T-helper 9 cell (primary cell): ENCODE data around the gene NTN1.

ENCODE experiments used
- DNase-seq: peaks from one replicate; pipeline ENCODE4 v3.0.0-alpha.2; 2020

Gene NTN1

GRCh38 chr17:9006175-9006767 is 15.0 kb upstream of the NTN1 start:
- DNase-seq = no peak

- DNase-seq = no peak
Measured at GRCh38 chr17:9007052-9007714, 14.1 kb upstream of the NTN1 start.

- DNase-seq = no peak
Measured at GRCh38 chr17:9009096-9009495, 12.2 kb upstream of the NTN1 start.

- DNase-seq = no peak
Measured at GRCh38 chr17:9009737-9010136, 11.6 kb upstream of the NTN1 start.

GRCh38 chr17:9011001-9011400 is 10.3 kb upstream of the NTN1 start:
- no peak for DNase-seq

GRCh38 chr17:9016941-9017552 is 4.3 kb upstream of the NTN1 start:
- no peak for DNase-seq

GRCh38 chr17:9018726-9019125 is 2.6 kb upstream of the NTN1 start:
- no peak for DNase-seq

GRCh38 chr17:9020096-9020823 is 1.1 kb upstream of the NTN1 start:
- no peak for DNase-seq

GRCh38 chr17:9020824-9021157 is 519 bp upstream of the NTN1 start:
- no peak for DNase-seq

GRCh38 chr17:9021992-9022572 is 772 bp downstream of the NTN1 start:
- DNase-seq = no peak

GRCh38 chr17:9022573-9023391 is 1.5 kb downstream of the NTN1 start:
- DNase-seq = no peak

- no peak for DNase-seq
Measured at GRCh38 chr17:9023392-9024218, 2.3 kb downstream of the NTN1 start.

- DNase-seq = no peak
Measured at GRCh38 chr17:9024497-9024896, 3.2 kb downstream of the NTN1 start.

GRCh38 chr17:9026741-9027140 is 5.4 kb downstream of the NTN1 start:
- no peak for DNase-seq

- DNase-seq = no peak
Measured at GRCh38 chr17:9028202-9028987, 7.1 kb downstream of the NTN1 start.

GRCh38 chr17:9028988-9029570 is 7.8 kb downstream of the NTN1 start:
- DNase-seq = no peak

GRCh38 chr17:9032151-9032550 is 10.8 kb downstream of the NTN1 start:
- DNase-seq = no peak

- DNase-seq = no peak
Measured at GRCh38 chr17:9032583-9032982, 11.3 kb downstream of the NTN1 start.

GRCh38 chr17:9035249-9035648 is 13.9 kb downstream of the NTN1 start:
- DNase-seq = no peak

GRCh38 chr17:9036336-9036735 is 15.0 kb downstream of the NTN1 start:
- no peak for DNase-seq
